Activated naive CD4-positive, alpha-beta T cell (primary cell): Measurements from ENCODE around the gene GTF2E1.

Source experiments
- DNase-seq, 4 experiments: peaks; one replicate each; lab custom pipeline; 2025; lab: John Stamatoyannopoulos, UW

GTF2E1 gene

GRCh38 chr3:120798346-120798745, 55.8 kb downstream of the GTF2E1 start:
- DNase-seq = no peak

- no peak for DNase-seq
Observed at GRCh38 chr3:120800625-120801024, 58.1 kb downstream of the GTF2E1 start.

- DNase-seq = no peak
Observed at GRCh38 chr3:120801484-120801883, 58.9 kb downstream of the GTF2E1 start.

GRCh38 chr3:120802916-120803315, 60.4 kb downstream of the GTF2E1 start:
- no peak for DNase-seq

- DNase-seq = no peak
Observed at GRCh38 chr3:120816728-120817127, 74.2 kb downstream of the GTF2E1 start.

- no peak for DNase-seq
Observed at GRCh38 chr3:120820748-120821147, 78.2 kb downstream of the GTF2E1 start.

GRCh38 chr3:120821426-120821825, 78.9 kb downstream of the GTF2E1 start:
- no peak for DNase-seq

- no peak for DNase-seq
Observed at GRCh38 chr3:120823156-120823555, 80.6 kb downstream of the GTF2E1 start.

GRCh38 chr3:120824613-120825012, 82.1 kb downstream of the GTF2E1 start:
- DNase-seq = no peak

GRCh38 chr3:120828796-120829195, 86.3 kb downstream of the GTF2E1 start:
- no peak for DNase-seq

- no peak for DNase-seq
Observed at GRCh38 chr3:120831066-120831465, 88.5 kb downstream of the GTF2E1 start.
